LHCN-M2 (cell line): ENCODE results near the gene LRMDA. TPM values are rescaled to one million over a fixed set of nuclear protein-coding genes. Genes with fewer than 3 reads are reported as not detected.
"Not testable (repeated sequence)": the region's sequence is repeated elsewhere in the genome, so short reads cannot be mapped to it uniquely, and the experiment has no call there.

Source experiments
- DNase-seq: peaks from one replicate; pipeline ENCODE4 v3.0.0-alpha.2; 2012; ENCODE audit warnings: low read depth
- total RNA-seq: library from RNA; depleted of rRNA; stranded (reverse); fragments of >200 nt; gene quantifications from 2 replicates; pipeline ENCODE4 v1.2.3, GENCODE V29; 2014; rRNA removed

The LRMDA gene
- total RNA-seq, 1 experiment from 2014 or later = not detected

- DNase-seq = peak; percentile 46
Observed at GRCh38 chr10:76576276-76576962, 1145.0 kb downstream of the LRMDA start.

DNA sequence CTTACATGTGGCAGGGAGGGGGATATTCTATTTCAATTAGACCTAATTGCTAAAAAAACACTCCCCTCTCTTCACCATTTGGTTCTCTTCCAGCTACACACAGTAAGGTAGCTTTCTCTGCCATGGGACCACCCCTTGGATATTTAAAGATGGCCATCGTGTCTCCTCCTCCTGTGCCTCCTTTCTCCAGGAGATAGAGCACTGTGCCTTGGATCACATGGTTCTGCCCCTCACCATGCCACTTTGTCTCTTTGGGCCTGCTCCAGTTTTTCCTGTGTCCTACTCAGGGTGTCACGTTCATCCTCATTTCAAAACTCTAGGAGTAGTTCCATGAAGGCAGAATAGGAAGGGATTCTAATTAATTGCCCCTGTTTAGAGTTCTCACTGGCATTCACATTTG is 1146.0 kb downstream of the LRMDA start:
- no peak for DNase-seq

DNA sequence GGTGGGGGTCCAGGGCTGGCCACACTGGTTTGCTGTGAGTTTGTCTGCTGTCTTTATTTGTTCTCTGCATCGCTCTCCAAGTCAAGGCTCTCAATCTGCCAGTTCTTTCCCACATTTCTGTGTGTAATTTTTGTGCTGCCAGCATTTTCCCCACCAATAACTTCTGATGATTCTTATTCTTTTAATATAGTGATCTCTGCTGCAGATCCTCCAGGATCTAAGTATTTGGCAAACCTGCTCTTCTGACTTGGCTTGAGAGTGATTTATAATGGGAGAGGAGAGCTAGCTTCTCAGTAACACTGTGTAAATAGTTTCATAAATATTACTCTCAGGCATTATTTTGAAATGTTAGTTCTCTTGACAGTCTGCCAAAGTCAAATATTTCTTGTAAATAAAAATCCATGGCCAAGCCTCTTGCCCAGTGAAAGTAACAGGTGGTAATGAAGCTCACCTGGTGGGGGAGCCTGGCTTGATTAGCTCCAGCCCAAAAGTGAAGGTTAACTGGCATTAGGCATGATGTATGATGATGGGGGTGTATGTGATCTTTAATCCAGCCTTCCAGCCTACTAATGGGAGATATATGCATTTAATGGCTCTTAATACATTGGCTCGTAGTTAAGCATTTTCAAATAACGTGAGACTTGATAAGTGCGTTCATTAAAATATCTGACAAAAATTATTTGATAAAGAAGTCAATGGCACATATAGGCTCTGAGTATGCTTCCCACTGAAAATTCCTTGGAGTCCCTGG is 1150.3 kb downstream of the LRMDA start:
- no peak for DNase-seq

- DNase-seq = no peak
Observed at GRCh38 chr10:76582531-76582930, 1151.1 kb downstream of the LRMDA start.

GRCh38 chr10:76583711-76584161 is 1152.3 kb downstream of the LRMDA start:
- peak; percentile 73 for DNase-seq

DNA sequence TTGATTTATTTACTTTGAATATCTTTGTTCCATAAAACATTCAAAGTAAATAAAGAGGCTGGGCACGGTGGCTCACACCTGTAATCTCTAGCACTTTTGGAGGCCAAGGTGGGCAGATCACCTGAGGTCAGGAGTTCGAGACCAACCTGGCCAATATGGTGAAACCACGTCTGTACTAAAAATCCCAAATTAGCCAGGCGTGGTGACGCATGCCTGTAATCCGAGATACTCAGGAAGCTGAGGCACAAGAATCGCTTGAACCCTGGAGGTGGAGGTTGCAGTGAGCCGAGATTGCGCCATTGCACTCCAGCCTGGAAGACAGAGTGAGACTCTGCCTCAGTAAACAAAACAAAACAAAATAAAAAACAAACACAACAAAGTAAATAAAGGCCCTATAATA is 1153.0 kb downstream of the LRMDA start:
- not testable (repeated sequence) for DNase-seq

Other genes starting within 250 kb of the LRMDA start
- 194 and 196 TPM in 2 replicates for gene VDAC2, start 220.8 kb upstream of the LRMDA start, total RNA-seq
- gene COMTD1, start 195.7 kb upstream of the LRMDA start, total RNA-seq = 11.5 and 11.7 TPM in 2 replicates
- 3.8 and 4.1 TPM in 2 replicates for gene ZNF503, start 29.9 kb upstream of the LRMDA start, total RNA-seq